ENCODE measurements around the gene TYK2.
A peak's percentile ranks its signal among the peaks of the same experiment; 100 is the strongest.

DNA sequence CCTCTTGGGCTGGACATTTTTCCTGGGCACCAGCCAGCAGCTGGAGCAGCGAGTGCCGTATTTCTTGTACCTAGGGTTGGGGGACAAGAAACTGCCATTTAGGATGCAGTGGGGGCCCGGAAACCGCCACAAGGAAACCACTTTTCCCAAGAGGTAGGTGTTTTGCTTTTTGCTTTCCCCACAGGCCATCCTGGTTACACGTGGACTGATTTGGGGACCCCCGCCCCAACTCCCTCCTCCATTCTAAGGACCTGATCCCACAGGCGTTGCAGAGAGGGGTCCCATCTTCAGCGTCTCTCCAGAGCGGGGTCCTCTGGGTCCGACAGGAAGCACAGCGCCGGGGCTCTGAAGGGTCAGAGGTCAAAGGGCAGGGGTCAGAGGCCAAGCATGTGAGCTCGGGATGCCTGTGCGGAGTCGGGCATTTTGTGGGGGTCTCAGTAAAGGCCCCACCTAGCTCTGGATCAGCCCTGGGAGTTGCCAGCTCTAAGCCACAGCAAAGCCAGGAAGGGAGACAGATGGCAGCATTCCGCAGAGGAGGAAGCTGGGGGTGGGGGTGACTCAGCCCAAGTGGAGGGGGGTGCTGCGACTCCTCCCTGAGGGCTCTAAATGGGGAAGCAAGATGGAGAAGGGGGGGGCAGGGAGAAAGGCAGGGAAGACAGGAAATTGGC is 75.1 kb downstream of the TYK2 start:
- TF ChIP-seq BCL11A (tag by site-specific recombination; IDR thresholded peaks at IDR 0.05; ENCODE audit: low read depth), result peak; percentile 78
- no peak for TF ChIP-seq KLF10 (tag by site-specific recombination; IDR thresholded peaks at IDR 0.05)
- no peak for TF ChIP-seq ZNF449 (tag by site-specific recombination; IDR thresholded peaks at IDR 0.05)
- TF ChIP-seq, protein P1, sequence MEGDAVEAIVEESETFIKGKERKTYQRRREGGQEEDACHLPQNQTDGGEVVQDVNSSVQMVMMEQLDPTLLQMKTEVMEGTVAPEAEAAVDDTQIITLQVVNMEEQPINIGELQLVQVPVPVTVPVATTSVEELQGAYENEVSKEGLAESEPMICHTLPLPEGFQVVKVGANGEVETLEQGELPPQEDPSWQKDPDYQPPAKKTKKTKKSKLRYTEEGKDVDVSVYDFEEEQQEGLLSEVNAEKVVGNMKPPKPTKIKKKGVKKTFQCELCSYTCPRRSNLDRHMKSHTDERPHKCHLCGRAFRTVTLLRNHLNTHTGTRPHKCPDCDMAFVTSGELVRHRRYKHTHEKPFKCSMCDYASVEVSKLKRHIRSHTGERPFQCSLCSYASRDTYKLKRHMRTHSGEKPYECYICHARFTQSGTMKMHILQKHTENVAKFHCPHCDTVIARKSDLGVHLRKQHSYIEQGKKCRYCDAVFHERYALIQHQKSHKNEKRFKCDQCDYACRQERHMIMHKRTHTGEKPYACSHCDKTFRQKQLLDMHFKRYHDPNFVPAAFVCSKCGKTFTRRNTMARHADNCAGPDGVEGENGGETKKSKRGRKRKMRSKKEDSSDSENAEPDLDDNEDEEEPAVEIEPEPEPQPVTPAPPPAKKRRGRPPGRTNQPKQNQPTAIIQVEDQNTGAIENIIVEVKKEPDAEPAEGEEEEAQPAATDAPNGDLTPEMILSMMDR (tag by site-specific recombination; IDR thresholded peaks at IDR 0.05), result no peak
- TF ChIP-seq, protein P2, sequence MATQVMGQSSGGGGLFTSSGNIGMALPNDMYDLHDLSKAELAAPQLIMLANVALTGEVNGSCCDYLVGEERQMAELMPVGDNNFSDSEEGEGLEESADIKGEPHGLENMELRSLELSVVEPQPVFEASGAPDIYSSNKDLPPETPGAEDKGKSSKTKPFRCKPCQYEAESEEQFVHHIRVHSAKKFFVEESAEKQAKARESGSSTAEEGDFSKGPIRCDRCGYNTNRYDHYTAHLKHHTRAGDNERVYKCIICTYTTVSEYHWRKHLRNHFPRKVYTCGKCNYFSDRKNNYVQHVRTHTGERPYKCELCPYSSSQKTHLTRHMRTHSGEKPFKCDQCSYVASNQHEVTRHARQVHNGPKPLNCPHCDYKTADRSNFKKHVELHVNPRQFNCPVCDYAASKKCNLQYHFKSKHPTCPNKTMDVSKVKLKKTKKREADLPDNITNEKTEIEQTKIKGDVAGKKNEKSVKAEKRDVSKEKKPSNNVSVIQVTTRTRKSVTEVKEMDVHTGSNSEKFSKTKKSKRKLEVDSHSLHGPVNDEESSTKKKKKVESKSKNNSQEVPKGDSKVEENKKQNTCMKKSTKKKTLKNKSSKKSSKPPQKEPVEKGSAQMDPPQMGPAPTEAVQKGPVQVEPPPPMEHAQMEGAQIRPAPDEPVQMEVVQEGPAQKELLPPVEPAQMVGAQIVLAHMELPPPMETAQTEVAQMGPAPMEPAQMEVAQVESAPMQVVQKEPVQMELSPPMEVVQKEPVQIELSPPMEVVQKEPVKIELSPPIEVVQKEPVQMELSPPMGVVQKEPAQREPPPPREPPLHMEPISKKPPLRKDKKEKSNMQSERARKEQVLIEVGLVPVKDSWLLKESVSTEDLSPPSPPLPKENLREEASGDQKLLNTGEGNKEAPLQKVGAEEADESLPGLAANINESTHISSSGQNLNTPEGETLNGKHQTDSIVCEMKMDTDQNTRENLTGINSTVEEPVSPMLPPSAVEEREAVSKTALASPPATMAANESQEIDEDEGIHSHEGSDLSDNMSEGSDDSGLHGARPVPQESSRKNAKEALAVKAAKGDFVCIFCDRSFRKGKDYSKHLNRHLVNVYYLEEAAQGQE (tag by site-specific recombination; IDR thresholded peaks at IDR 0.05), result no peak
- no peak for TF ChIP-seq ZSCAN4 (tag by site-specific recombination; IDR thresholded peaks at IDR 0.05)
- no peak for TF ChIP-seq ZNF138 (tag by site-specific recombination; IDR thresholded peaks at IDR 0.05; ENCODE audit: borderline replicate concordance)
- TF ChIP-seq ZNF133 (tag by site-specific recombination; IDR thresholded peaks at IDR 0.05), result no peak
- TF ChIP-seq, protein P3, sequence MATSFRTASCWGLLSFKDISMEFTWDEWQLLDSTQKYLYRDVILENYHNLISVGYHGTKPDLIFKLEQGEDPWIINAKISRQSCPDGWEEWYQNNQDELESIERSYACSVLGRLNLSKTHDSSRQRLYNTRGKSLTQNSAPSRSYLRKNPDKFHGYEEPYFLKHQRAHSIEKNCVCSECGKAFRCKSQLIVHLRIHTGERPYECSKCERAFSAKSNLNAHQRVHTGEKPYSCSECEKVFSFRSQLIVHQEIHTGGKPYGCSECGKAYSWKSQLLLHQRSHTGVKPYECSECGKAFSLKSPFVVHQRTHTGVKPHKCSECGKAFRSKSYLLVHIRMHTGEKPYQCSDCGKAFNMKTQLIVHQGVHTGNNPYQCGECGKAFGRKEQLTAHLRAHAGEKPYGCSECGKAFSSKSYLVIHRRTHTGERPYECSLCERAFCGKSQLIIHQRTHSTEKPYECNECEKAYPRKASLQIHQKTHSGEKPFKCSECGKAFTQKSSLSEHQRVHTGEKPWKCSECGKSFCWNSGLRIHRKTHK (tag by site-specific recombination; IDR thresholded peaks at IDR 0.05), result no peak
- TF ChIP-seq ZNF112 (tag by site-specific recombination; IDR thresholded peaks at IDR 0.05), result no peak
- no peak for TF ChIP-seq ZNF76 (tag by site-specific recombination; IDR thresholded peaks at IDR 0.05; ENCODE audit: borderline replicate concordance, low read depth)
- no peak for TF ChIP-seq ZNF558 (tag by site-specific recombination; IDR thresholded peaks at IDR 0.05)
- TF ChIP-seq ZBTB6 (tag by site-specific recombination; IDR thresholded peaks at IDR 0.05), result no peak
- no peak for TF ChIP-seq ZBTB44 (tag by site-specific recombination; IDR thresholded peaks at IDR 0.05)

Data from HEK293 (cell line).